PC-9 (cell line): Measurements from ENCODE around the gene ZNF416.

Experiments used
- EZH2 ChIP-seq: fragments of 200-600 bp; sonication (generic); IDR thresholded peaks from 2 replicates; pipeline ENCODE4 v1.8.0; 2017; ENCODE audit warnings: antibody characterized with exemption, low read depth
- TF ChIP-seq, protein P1 (sequence below): fragments of 200-600 bp; sonication (generic); conservative IDR thresholded peaks from 2 replicates; pipeline ENCODE4 v1.6.1; 2017; ENCODE audit warnings: mixed run types, antibody characterized with exemption, mild to moderate bottlenecking, moderate library complexity

- TF ChIP-seq, protein P1, sequence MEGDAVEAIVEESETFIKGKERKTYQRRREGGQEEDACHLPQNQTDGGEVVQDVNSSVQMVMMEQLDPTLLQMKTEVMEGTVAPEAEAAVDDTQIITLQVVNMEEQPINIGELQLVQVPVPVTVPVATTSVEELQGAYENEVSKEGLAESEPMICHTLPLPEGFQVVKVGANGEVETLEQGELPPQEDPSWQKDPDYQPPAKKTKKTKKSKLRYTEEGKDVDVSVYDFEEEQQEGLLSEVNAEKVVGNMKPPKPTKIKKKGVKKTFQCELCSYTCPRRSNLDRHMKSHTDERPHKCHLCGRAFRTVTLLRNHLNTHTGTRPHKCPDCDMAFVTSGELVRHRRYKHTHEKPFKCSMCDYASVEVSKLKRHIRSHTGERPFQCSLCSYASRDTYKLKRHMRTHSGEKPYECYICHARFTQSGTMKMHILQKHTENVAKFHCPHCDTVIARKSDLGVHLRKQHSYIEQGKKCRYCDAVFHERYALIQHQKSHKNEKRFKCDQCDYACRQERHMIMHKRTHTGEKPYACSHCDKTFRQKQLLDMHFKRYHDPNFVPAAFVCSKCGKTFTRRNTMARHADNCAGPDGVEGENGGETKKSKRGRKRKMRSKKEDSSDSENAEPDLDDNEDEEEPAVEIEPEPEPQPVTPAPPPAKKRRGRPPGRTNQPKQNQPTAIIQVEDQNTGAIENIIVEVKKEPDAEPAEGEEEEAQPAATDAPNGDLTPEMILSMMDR: no peak
- no peak for TF ChIP-seq EZH2
Observed at GRCh38 chr19:57560049-57560491, 18.6 kb downstream of the ZNF416 start.
